HCT116 (cell line): ENCODE results near the gene CCDC57. TPM values are rescaled to one million over a fixed set of nuclear protein-coding genes. Genes with fewer than 3 reads are reported as not detected.

Experiments
- ATAC-seq: fragments of 200-7000 bp; cut with Tn5 transposase; 2 replicates; pipeline ENCODE4 v1.9.1; 2020; ENCODE audit warnings: mild to moderate bottlenecking, moderate library complexity
- BruUV-seq: library from RNA; stranded (reverse); fragments of 400-500 nt; replicated peaks from 2 replicates; lab custom pipeline; 2021; lab: Mats Ljungman, UMichigan
- CTCF ChIA-PET: fragments of 300-600 bp; sonication (Branson Sonifier 250); formaldehyde crosslinking; loops from one replicate; lab custom pipeline; 2021; ENCODE audit warnings: antibody characterized with exemption; lab: Charles Lee
- POLR2A ChIA-PET: fragments of 300-600, 350-600 bp; sonication (Branson Sonifier 250); formaldehyde crosslinking; loops from one replicate; lab custom pipeline; 2021; ENCODE audit warnings: antibody characterized with exemption; lab: Charles Lee
- RAD21 ChIA-PET, 2 experiments: fragments of 300-600 bp; sonication (Branson Sonifier 250); formaldehyde crosslinking; loops; one replicate each; lab custom pipeline; 2023; ENCODE audit warnings: low total read pairs in 2 of 2; ENCODE audit not compliant: uncharacterized antibody in 2 of 2, unreplicated experiment in 2 of 2, low non-redundant PET in 1 of 2; lab: Charles Lee
- DNase-seq: peaks from one replicate; pipeline ENCODE4 v3.0.0-alpha.2; 2010; ENCODE audit warnings: low read depth, low spot score
- H2AFZ ChIP-seq: fragments of 200-600 bp; shearing (Covaris generic), sonication (generic); 2 replicates; pipeline ENCODE4 v1.6.1; 2017; ENCODE audit warnings: low read depth, mixed run types, mixed read lengths, antibody characterized with exemption, low read length; ENCODE audit not compliant: poor library complexity, severe bottlenecking
- H3K27ac ChIP-seq: 2 replicates; pipeline ENCODE4 v1.5.1; 2012; ENCODE audit warnings: low read depth, low read length
- H3K27me3 ChIP-seq: fragments of 200-600 bp; sonication (generic); 2 replicates; pipeline ENCODE4 v1.6.1; 2016; ENCODE audit warnings: mixed run types, low read length, mixed read lengths; ENCODE audit not compliant: insufficient read depth
- H3K36me3 ChIP-seq, 2 experiments: fragments of 200-500 bp in 1 of 2; fragments of 200-600 bp in 1 of 2; sonication (Bioruptor generic) in 1 of 2; sonication (generic) in 1 of 2; 2 replicates each; pipeline versions ENCODE4 v1.5.1 to v1.6.1; 2014 to 2016; ENCODE audit warnings: low read length in 2 of 2, inconsistent platforms in 1 of 2, mixed read lengths in 1 of 2, mixed run types in 1 of 2; ENCODE audit not compliant: insufficient read depth in 2 of 2, control insufficient read depth in 1 of 2
- H3K4me1 ChIP-seq, 2 experiments: fragments of 200-600 bp in 1 of 2; sonication (generic) in 1 of 2; 2 replicates each; pipeline versions ENCODE4 v1.5.1 to v1.6.1; 2012 to 2017; ENCODE audit warnings: low read length in 2 of 2, inconsistent platforms in 1 of 2, mild to moderate bottlenecking in 1 of 2, mixed read lengths in 1 of 2, mixed run types in 1 of 2, moderate library complexity in 1 of 2; ENCODE audit not compliant: insufficient read depth in 2 of 2, control insufficient read depth in 1 of 2
- H3K4me2 ChIP-seq: fragments of 200-600 bp; sonication (generic); 2 replicates; pipeline ENCODE4 v1.6.1; 2017; ENCODE audit warnings: mixed run types, low read length, mixed read lengths
- H3K4me3 ChIP-seq, 2 experiments: fragments of 200-600 bp in 1 of 2; sonication (generic) in 1 of 2; replicated peaks in 1 of 2; 2 replicates each; pipeline ENCODE4 v1.5.1; 2011 to 2016; ENCODE audit warnings: low read length in 2 of 2, control low read depth in 1 of 2, low read depth in 1 of 2, mild to moderate bottlenecking in 1 of 2, mixed read lengths in 1 of 2, mixed run types in 1 of 2
- H3K79me2 ChIP-seq: fragments of 200-600 bp; sonication (generic); 2 replicates; pipeline ENCODE4 v1.6.1; 2017; ENCODE audit warnings: mild to moderate bottlenecking, mixed run types, low read length, moderate library complexity, mixed read lengths; ENCODE audit not compliant: insufficient read depth
- H3K9ac ChIP-seq: fragments of 200-600 bp; sonication (generic); 2 replicates; pipeline ENCODE4 v1.6.1; 2016; ENCODE audit warnings: low read length, mixed read lengths
- H3K9me2 ChIP-seq: fragments of 200-600 bp; sonication (generic), shearing (Covaris generic); 2 replicates; pipeline ENCODE4 v1.6.1; 2017; ENCODE audit warnings: mixed run types, mild to moderate bottlenecking, moderate library complexity; ENCODE audit not compliant: insufficient read depth
- H3K9me3 ChIP-seq, 2 experiments: fragments of 200-500 bp in 1 of 2; fragments of 200-600 bp in 1 of 2; sonication (Bioruptor generic) in 1 of 2; sonication (generic) in 1 of 2; 2 replicates each; pipeline ENCODE4 v1.6.1; 2014 to 2017; ENCODE audit warnings: low read length in 2 of 2, mixed read lengths in 2 of 2, inconsistent platforms in 1 of 2, low read depth in 1 of 2, mild to moderate bottlenecking in 1 of 2, mixed run types in 1 of 2, moderate library complexity in 1 of 2; ENCODE audit not compliant: control insufficient read depth in 1 of 2, insufficient read depth in 1 of 2
- H4K20me1 ChIP-seq: fragments of 200-600 bp; sonication (generic), shearing (Covaris generic); 2 replicates; pipeline ENCODE4 v1.6.1; 2017; ENCODE audit warnings: mixed run types, mild to moderate bottlenecking, moderate library complexity; ENCODE audit not compliant: insufficient read depth
- EZH2 ChIP-seq: fragments of 200-600 bp; sonication (generic); IDR thresholded peaks from 2 replicates; pipeline ENCODE4 v1.6.1; 2017; ENCODE audit warnings: antibody characterized with exemption, mixed run types
- EZH2phosphoT487 ChIP-seq: fragments of 200-600 bp; IDR thresholded peaks from 2 replicates; pipeline ENCODE4 v1.6.1; 2018; ENCODE audit warnings: antibody characterized with exemption, borderline replicate concordance
- POLR2AphosphoS5 ChIP-seq: IDR thresholded peaks from 2 replicates; pipeline ENCODE4 v1.6.1; 2011; ENCODE audit warnings: mild to moderate bottlenecking, low read depth, low read length, moderate library complexity
- SRF ChIP-seq: IDR thresholded peaks from 2 replicates; pipeline ENCODE4 v1.6.1; 2012; ENCODE audit warnings: low read depth
- TCF7L2 ChIP-seq: IDR thresholded peaks from 2 replicates; pipeline ENCODE4 v1.7.0; 2011; ENCODE audit warnings: borderline replicate concordance, inconsistent platforms; ENCODE audit not compliant: insufficient read depth, insufficient read length; ENCODE audit errors: extremely low read depth
- YY1 ChIP-seq: IDR thresholded peaks from 2 replicates; pipeline ENCODE4 v1.6.1; 2011; ENCODE audit warnings: low read length, low read depth, moderate library complexity, mild to moderate bottlenecking; ENCODE audit not compliant: insufficient replicate concordance; ENCODE audit errors: extremely low read depth
- ZBTB33 ChIP-seq: IDR thresholded peaks from 2 replicates; pipeline ENCODE4 v1.6.1; 2011; ENCODE audit warnings: mild to moderate bottlenecking, low read length, moderate library complexity; ENCODE audit not compliant: insufficient replicate concordance; ENCODE audit errors: extremely low read depth
- ZNF274 ChIP-seq: fragments of 200-500 bp; sonication (Bioruptor generic); IDR thresholded peaks from 2 replicates; pipeline ENCODE4 v1.6.1; 2014; ENCODE audit warnings: mild to moderate bottlenecking, low read depth, low read length, inconsistent platforms
- intact Hi-C: fragments of 100-400 bp; cut with micrococcal nuclease; formaldehyde crosslinking; loops from 2 replicates; pipeline ENCODE4 v1.10.0; 2022
- total RNA-seq: library from RNA; stranded (reverse); gene quantifications from one replicate; pipeline ENCODE4 v1.2.1, GENCODE V29; 2021; ENCODE audit not compliant: unreplicated experiment
- TF ChIP-seq, protein P1 (sequence below): IDR thresholded peaks from 2 replicates; pipeline ENCODE4 v1.6.1; 2012; ENCODE audit warnings: low read depth

Gene CCDC57
- total RNA-seq, 1 experiment from 2014 or later = 143 TPM

GRCh38 chr17:82231312-82231561 lies 18.6 kb upstream of the CCDC57 start (continued):
- TF ChIP-seq, protein P1, sequence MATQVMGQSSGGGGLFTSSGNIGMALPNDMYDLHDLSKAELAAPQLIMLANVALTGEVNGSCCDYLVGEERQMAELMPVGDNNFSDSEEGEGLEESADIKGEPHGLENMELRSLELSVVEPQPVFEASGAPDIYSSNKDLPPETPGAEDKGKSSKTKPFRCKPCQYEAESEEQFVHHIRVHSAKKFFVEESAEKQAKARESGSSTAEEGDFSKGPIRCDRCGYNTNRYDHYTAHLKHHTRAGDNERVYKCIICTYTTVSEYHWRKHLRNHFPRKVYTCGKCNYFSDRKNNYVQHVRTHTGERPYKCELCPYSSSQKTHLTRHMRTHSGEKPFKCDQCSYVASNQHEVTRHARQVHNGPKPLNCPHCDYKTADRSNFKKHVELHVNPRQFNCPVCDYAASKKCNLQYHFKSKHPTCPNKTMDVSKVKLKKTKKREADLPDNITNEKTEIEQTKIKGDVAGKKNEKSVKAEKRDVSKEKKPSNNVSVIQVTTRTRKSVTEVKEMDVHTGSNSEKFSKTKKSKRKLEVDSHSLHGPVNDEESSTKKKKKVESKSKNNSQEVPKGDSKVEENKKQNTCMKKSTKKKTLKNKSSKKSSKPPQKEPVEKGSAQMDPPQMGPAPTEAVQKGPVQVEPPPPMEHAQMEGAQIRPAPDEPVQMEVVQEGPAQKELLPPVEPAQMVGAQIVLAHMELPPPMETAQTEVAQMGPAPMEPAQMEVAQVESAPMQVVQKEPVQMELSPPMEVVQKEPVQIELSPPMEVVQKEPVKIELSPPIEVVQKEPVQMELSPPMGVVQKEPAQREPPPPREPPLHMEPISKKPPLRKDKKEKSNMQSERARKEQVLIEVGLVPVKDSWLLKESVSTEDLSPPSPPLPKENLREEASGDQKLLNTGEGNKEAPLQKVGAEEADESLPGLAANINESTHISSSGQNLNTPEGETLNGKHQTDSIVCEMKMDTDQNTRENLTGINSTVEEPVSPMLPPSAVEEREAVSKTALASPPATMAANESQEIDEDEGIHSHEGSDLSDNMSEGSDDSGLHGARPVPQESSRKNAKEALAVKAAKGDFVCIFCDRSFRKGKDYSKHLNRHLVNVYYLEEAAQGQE = no peak
- TF ChIP-seq EZH2phosphoT487 (no peak), POLR2AphosphoS5 (no peak), SRF (no peak), ZBTB33 (no peak), EZH2 (no peak)

- no TSS peak for BruUV-seq
- ChIA-PET POLR2A (interaction anchor here (0.6 to 3.0 kb wide), 7 partner anchors 11 to 52 kb away, joined by 4 to 31 read pairs (median 13); partner anchors contain the start of gene CCDC57), CTCF (no interaction called here), RAD21 (interaction anchor here (0.6 to 1.9 kb wide), 2 partner anchors 10 to 25 kb away, joined by 4 to 6 read pairs; no protein-coding TSS in a partner anchor)
- peaks cover 28% of the 10 kb centered on the region; the same call in 1 of the 2 replicates for H4K20me1 ChIP-seq
- no peaks in the 10 kb centered on the region for H3K9me3 ChIP-seq
- intact Hi-C loops = loop anchor here (1.0 kb wide), 1 partner anchor 25 kb away; no protein-coding TSS in a partner anchor
- peak overlapping the region; percentile 91 for H3K4me2 ChIP-seq
- DNase-seq = no peak
- H3K4me3 ChIP-seq = peak overlapping the region; percentile 99 to 100
- H3K4me1 ChIP-seq = peaks cover 55 to 81% of the 10 kb centered on the region in 2 experiments
- no peaks in the 10 kb centered on the region for H3K9me2 ChIP-seq
- H3K79me2 ChIP-seq = peaks cover 73% of the 10 kb centered on the region
- H3K27me3 ChIP-seq = no peaks in the 10 kb centered on the region
- peak; percentile 57 for ATAC-seq
- H2AFZ ChIP-seq = no peak overlapping the region
- peak overlapping the region; percentile 100 for H3K9ac ChIP-seq
- H3K36me3 ChIP-seq = peaks cover 2 to 46% of the 10 kb centered on the region in 2 experiments; a peak in 2 of 4 replicates
- peak overlapping the region; percentile 98 for H3K27ac ChIP-seq
- TF ChIP-seq, protein P1 = no peak
- TF ChIP-seq ZBTB33 (no peak), SRF (no peak), YY1 (peak; percentile 53), ZNF274 (no peak), TCF7L2 (no peak)
Measured at GRCh38 chr17:82230609-82231311, 18.1 kb upstream of the CCDC57 start.
